KBM-7 (cell line): ENCODE results near the gene PSMD4.

ENCODE experiments used
- DNase-seq: peaks from one replicate; pipeline ENCODE4 v3.0.0-alpha.2; 2015
- in situ Hi-C: fragments of 300-500 bp; cut with MboI; formaldehyde crosslinking; loops from 2 replicates; pipeline ENCODE4 v1.14.3; 2020; ENCODE audit warnings: low sequenced_read_pairs, low pct_unique_long_range_greater_than_20kb, mixed read lengths

Gene PSMD4

DNA sequence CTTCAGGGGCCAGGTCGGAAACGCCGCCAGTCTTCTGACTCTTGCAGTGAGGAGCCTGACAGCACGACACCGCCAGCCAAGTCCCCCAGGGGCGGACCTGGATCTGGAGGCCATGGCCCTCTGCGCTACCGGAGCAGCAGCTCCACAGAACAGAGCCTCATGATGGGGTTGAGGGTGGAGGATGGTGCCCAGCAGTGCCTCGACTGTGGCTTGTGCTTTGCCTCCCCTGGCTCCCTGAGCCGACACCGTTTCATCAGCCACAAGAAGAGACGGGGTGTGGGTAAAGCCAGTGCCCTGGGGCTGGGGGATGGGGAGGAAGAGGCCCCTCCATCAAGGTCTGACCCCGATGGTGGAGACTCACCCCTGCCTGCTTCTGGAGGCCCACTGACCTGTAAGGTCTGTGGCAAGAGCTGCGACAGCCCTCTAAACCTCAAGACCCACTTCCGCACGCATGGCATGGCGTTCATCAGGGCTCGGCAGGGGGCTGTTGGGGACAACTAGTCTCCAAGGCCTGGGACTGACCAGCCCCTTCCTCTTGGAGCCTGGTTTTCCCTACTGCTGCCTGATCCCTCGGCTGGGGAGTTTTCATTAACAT lies 36.3 kb downstream of the PSMD4 start:
- in situ Hi-C loops: no loop called here
- no peak for DNase-seq

DNA sequence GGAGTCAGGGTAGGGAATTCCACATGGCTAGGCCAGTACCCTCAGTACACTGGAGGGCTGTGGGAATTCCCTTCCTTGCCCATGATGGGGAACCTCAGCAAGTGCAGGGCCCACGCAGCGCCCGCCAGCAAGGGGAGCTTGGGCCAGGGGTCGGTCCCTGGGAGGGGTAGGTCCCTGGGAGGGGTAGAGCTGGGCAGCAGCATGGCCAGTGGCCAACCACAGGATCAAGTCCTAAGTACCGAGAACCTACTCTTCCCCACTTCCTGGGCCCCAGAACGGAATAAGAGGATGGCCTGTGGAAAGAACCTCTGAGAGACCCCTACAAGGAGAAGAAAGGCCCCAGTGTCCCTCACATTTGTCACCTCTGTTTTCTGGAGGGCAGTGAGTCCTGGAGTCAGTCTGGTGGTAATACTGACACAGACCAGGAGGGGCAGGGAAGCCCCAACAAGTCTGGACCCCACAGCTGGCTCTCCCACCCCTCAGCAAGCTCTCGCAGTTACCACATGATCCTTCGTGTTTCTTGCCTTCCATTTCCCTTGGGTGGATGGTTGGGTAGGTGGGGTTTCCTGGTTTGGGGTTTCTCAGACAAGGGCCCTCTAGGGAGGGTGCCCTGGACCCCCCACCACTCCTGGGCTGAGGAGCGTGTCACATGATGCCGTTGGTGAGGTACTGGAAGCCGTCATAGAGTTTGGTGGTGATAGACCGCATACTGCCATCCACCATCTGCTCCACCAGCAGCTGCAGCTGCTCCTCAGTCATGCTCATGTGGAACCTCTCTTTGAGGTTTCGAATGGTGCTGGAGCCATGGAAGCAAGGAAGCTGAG lies 37.9 kb downstream of the PSMD4 start:
- DNase-seq: no peak
- in situ Hi-C loops: no loop called here

DNA sequence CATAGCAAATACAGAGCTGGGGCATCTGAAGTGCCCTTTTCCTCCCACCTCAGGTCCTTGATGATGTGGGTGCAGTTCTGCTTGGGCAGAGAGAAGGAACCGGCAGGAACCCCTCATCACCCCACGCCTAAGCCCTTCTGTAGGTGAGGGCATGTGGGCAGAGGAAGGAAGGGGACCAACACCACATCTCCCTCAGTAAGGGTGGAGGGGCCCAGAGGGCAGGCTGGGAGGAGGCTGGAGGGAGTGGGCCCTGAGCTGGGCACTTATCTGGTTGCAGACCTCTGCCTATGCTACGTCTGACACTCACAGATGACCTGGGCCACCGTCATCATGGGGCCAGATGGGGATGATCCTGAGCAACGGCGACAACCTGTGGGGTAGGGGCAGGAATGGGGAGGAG lies 38.6 kb downstream of the PSMD4 start:
- in situ Hi-C loops: no loop called here
- no peak for DNase-seq

DNA sequence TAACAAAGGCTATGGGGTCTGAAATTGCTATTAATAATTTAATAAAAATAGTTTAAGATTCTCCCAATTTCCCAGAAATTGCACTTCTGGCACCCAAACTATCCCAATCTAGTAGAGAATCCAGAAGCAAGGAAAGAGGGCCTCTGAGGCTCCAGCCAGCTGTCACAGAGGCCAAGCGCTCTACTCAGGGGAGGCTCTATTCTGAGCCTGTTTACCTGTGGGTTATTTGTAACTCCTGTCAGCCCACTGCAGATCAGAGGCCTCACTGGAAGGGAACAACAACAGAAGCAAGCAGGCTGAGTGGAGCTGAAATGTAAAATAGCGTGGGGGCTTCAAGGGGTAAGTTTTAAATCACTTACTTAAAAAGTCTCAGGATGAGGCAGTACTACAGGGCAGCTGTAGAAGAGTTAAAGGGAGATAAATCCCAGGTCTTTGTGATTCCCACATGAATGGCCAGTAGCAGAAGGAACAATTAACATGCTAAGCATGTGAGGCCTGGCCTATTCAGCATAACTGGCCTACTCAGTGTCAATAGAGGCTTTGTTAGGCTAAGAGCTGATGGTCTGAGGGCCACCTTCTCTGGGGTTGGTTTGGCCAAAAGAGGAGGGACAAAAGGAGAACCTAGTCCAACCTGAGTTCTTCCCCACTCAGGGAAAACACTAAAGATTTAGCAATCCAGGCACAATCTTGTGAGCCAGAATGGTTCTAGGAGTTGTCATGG lies 40.4 kb downstream of the PSMD4 start:
- in situ Hi-C loops: no loop called here
- DNase-seq: no peak

DNA sequence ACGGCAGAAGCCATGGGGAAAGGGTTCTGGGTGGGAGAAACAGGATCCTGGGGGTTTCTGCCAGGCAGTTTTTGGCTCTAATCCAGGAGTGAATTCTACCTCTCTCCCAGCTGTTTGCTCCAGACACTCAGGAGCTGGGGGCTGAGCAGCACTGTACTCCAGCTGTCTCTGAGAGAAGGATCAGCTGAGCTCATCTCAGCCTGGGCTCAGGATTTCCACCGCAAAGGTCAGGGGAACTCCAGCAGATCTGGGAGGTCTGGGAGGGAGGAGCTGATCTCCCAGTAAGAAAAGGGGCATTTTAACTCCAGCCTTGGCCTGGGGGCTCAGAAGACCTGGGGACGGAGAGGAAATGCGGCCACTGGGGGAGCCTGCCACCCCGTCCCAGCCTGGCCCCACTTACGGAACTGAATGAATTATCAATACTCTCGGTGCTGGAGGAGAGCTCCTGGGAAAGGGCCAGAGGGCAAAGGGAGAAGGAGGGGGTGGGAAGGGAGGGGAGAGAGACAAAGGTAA lies 55.3 kb downstream of the PSMD4 start:
- DNase-seq: no peak
- in situ Hi-C loops: no loop called here

DNA sequence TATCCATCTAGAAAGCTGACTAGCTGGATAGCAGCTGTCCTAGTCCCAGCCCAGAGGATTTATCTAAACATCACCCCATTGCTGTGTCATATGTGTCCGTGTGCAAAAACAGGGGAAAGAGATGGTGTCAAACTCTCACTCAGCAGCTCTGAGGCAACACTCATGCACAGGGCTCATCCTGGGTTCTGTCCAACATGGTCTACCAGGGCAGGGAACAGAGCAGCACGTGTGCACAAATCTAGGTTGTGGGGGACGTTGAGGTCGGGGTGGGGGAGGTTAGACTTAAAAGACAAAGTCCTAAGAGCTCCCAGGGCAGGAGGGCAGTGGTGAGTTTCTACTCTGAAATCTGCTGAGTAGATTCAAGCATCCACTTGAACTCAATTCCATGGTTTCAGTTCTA lies 56.5 kb downstream of the PSMD4 start:
- DNase-seq: no peak
- in situ Hi-C loops: no loop called here

GRCh38 chr1:151311589-151312331 lies 57.2 kb downstream of the PSMD4 start:
- in situ Hi-C loops: no loop called here
- peak; percentile 21 for DNase-seq

GRCh38 chr1:151312411-151312810 lies 57.9 kb downstream of the PSMD4 start:
- in situ Hi-C loops: no loop called here
- DNase-seq: no peak

- DNase-seq: no peak
- in situ Hi-C loops: no loop called here
Measured at GRCh38 chr1:151312826-151313225, 58.3 kb downstream of the PSMD4 start.

DNA sequence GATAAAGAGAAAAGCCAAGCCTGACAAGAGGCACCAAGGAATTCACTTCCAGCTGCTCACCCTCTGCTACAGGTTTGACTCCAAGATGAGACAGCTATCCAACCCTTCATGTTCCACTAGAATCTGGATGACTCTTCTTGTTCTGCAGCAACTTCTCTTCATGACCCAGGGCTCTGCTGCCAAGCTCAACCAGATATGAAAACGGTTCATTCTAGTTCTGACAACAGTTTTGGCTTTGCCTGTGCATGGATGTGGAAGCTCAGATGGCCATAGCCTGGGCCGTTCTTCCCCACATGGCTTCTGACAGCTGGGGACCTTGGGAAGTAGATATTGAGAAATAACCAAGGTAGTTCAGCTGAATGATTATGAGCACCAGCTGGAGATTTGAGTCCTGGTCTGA lies 59.0 kb downstream of the PSMD4 start:
- in situ Hi-C loops: no loop called here

DNA sequence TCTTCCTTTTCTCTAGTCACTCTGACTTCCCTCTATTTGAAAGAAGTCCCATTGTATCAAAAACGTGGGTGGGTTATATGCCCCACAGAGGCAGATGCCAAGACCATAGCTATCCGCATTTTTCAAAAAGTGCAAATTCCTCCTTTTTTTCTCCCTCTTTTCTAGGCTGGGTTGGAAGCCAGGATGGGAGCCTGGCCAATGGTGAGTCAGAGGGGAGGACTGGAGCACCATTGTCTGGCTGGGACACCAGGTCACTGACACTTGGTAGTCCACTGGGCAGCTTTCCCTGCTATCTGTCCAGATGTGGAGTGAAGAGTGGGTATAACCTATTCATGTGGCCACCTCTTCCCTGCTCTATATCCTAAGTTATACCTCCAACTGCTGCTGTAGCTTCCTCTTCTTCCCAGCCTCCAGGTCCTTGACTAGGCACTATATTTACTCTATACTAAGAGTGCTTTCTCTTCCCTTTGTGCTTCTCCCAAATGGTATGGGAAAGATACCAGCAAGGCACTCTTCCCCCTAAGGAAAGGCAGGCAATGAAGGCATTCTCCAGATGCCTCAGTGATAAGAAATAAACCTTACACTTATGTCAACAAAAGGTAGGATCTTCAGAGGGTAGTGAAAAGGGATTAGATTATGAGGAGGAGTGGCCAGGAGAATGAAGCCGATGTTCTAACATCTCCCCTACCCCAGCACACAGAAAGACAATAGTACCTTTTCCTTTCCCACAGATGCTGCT lies 59.8 kb downstream of the PSMD4 start:
- in situ Hi-C loops: no loop called here
- DNase-seq: no peak

More for the DNA sequence above, 59.0 kb downstream of the PSMD4 start:
- DNase-seq: no peak

DNA sequence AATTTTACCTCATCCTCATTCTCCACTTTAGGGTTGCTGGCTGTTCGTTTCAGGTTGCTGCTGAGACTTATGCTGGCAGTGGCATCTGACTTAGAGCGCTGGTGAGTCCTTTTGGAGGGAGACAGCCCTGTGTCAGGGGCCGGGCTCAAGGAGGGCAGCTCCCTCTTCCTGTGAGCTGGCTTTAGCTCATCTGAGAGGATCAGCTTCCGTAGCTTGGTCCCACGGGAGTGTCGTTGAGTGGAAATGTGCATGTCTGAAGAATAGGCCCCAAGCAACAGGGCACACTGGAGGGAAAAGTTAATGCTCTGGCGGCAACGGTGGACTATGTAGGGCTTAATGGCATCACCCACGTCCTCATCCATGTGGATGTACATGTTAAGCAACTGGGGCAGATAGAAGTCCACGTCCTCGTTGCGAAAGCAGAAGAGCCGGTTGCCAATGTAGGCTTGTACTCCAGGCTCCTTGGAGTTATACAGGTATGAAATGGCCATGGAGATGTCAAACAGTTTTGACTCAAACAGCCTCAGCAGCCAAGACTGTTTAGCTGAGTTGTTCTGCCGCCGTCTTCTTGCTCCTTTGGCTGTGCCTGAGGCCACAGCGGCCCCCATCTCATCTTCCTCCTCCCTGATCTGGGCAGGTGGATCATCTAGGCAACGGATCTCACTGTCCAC lies 61.2 kb downstream of the PSMD4 start:
- in situ Hi-C loops: no loop called here
- no peak for DNase-seq
